Measurements from ENCODE around the gene KLHL5. TPM values are rescaled to one million over a fixed set of nuclear protein-coding genes. Genes with fewer than 3 reads are reported as not detected.

KLHL5 gene
- total and polyA plus RNA-seq, 4 donors = 8.6 to 56.2 (median 32.8) TPM

DNA sequence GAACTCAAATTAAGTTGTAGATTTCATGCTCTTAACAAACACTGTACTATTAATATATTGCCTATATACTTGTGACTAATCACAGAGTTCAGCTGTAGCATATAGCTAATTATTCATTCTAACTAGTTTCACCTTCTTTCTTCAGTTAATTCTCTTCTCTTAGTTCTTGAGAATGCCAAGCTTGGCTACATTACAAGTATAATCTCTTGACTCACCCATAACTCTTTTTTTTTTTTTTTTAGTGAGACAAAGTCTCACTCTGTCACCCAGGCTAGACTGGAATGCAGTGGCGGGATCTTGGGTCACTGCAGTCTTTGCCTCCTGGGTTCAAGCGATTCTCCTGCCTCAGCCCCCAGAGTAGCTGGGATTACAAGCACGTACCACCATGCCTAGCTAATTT lies 5.4 kb downstream of the KLHL5 start:
- Histone ChIP-seq H3K27me3 (ENCODE audit: control insufficient read depth in 3 of 3, insufficient read depth in 3 of 3, low read length in 2 of 3) (no peaks in the 10 kb centered on the region), H3K4me1 (ENCODE audit: control insufficient read depth in 5 of 5, insufficient read depth in 5 of 5, low read length in 5 of 5) (peaks cover 0 to 3% (median 0%) of the 10 kb centered on the region in 5 donors), H3K4me3 (no peak overlapping the region), H3K36me3 (ENCODE audit: control insufficient read depth in 4 of 4, insufficient read depth in 4 of 4, low read length in 4 of 4) (peaks cover 0 to 3% (median 0%) of the 10 kb centered on the region in 4 donors), H3K27ac (ENCODE audit: low read depth in 1 of 2, low read length in 1 of 2) (no peak overlapping the region), H3K9me3 (ENCODE audit: control insufficient read depth in 4 of 4, insufficient read depth in 3 of 4, low read length in 3 of 4) (no peaks in the 10 kb centered on the region), H3K9ac (ENCODE audit: insufficient read depth in 1 of 2, low read length in 2 of 2) (no peak overlapping the region)
- DNase-seq (no peak), ATAC-seq (ENCODE audit: insufficient read depth, low FRiP score) (no peak)
- WGBS, 2 donors = 95 to 97% methylated on average over 3 of the region's 3 CpGs
- no peak for TF ChIP-seq CTCF (IDR thresholded peaks at IDR 0.05; ENCODE audit: control extremely low read depth, extremely low read depth)

DNA sequence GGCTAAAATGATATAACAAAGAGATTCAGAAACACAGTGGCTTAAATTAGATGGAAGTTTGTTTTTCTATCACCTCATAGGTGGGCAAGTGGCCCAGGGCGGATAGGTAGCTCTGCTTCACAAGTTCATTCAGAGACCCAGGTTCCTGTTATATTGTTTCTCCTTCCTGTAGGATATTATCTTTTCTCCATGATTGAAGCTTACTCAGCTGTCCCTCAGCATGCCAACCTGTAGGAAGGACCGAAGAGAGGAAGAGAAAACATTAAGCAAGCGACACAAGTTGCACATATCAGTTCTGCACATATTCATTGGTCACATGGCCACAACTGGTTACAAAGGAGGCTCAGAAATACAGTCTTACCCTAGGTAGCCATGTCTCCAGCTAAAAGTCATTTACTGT lies 6.9 kb downstream of the KLHL5 start:
- no peak for DNase-seq
- ATAC-seq (ENCODE audit: insufficient read depth, low FRiP score) = peak; percentile 53
- Histone ChIP-seq H3K4me3 (no peak overlapping the region), H3K4me1 (ENCODE audit: control insufficient read depth in 5 of 5, insufficient read depth in 5 of 5, low read length in 5 of 5) (peaks cover 0 to 3% (median 0%) of the 10 kb centered on the region in 5 donors), H3K36me3 (ENCODE audit: control insufficient read depth in 4 of 4, insufficient read depth in 4 of 4, low read length in 4 of 4) (peaks cover 0 to 3% (median 0%) of the 10 kb centered on the region in 4 donors), H3K27me3 (ENCODE audit: control insufficient read depth in 3 of 3, insufficient read depth in 3 of 3, low read length in 2 of 3) (no peaks in the 10 kb centered on the region), H3K9me3 (ENCODE audit: control insufficient read depth in 4 of 4, insufficient read depth in 3 of 4, low read length in 3 of 4) (no peaks in the 10 kb centered on the region), H3K27ac (ENCODE audit: low read depth in 1 of 2, low read length in 1 of 2) (no peak overlapping the region), H3K9ac (ENCODE audit: insufficient read depth in 1 of 2, low read length in 2 of 2) (no peak overlapping the region)
- TF ChIP-seq CTCF (IDR thresholded peaks at IDR 0.05; ENCODE audit: control extremely low read depth, extremely low read depth) = no peak
- WGBS, 2 donors = 54 to 64% methylated on average over 3 of the region's 3 CpGs

DNA sequence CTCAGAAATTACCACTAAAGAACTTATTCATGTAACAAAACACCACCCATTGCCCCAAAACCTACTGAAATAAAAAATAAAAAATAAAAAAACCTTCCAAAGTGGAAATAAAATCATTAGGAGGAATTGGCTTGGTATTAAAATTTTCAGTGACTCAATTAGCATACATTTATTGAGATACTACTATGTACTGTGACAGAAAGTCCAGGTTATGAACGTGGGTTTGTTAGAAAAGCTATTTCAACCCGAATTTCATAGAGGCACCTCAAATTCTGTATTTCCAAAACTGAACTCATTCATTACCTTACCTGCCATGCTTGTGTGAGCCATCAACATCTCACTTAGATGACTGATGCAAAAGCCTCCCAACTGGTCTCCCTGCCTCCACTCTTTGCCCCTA lies 16.8 kb downstream of the KLHL5 start:
- WGBS, 2 donors = 93 to 96% methylated on average over 2 of the region's 2 CpGs
- Histone ChIP-seq H3K27me3 (ENCODE audit: control insufficient read depth in 3 of 3, insufficient read depth in 3 of 3, low read length in 2 of 3) (no peaks in the 10 kb centered on the region), H3K9me3 (ENCODE audit: control insufficient read depth in 4 of 4, insufficient read depth in 3 of 4, low read length in 3 of 4) (no peaks in the 10 kb centered on the region), H3K36me3 (ENCODE audit: control insufficient read depth in 4 of 4, insufficient read depth in 4 of 4, low read length in 4 of 4) (peaks cover 0 to 8% (median under 1%) of the 10 kb centered on the region in 4 donors), H3K9ac (ENCODE audit: insufficient read depth in 1 of 2, low read length in 2 of 2) (no peak overlapping the region), H3K27ac (ENCODE audit: low read depth in 1 of 2, low read length in 1 of 2) (no peak overlapping the region), H3K4me1 (ENCODE audit: control insufficient read depth in 5 of 5, insufficient read depth in 5 of 5, low read length in 5 of 5) (no peaks in the 10 kb centered on the region), H3K4me3 (no peak overlapping the region)
- DNase-seq (no peak), ATAC-seq (ENCODE audit: insufficient read depth, low FRiP score) (no peak)
- TF ChIP-seq CTCF (IDR thresholded peaks at IDR 0.05; ENCODE audit: control extremely low read depth, extremely low read depth) = no peak

GRCh38 chr4:39083164-39083563 lies 21.1 kb downstream of the KLHL5 start:
- no peaks in the 10 kb centered on the region for H3K4me1 ChIP-seq (ENCODE audit: control insufficient read depth in 5 of 5, insufficient read depth in 5 of 5, low read length in 5 of 5)
- H3K9me3 ChIP-seq (ENCODE audit: control insufficient read depth in 4 of 4, insufficient read depth in 3 of 4, low read length in 3 of 4) = no peaks in the 10 kb centered on the region
- peaks cover 0 to 10% (median 3%) of the 10 kb centered on the region in 4 donors for H3K36me3 ChIP-seq (ENCODE audit: control insufficient read depth in 4 of 4, insufficient read depth in 4 of 4, low read length in 4 of 4)
- no peak overlapping the region for H3K9ac ChIP-seq (ENCODE audit: insufficient read depth in 1 of 2, low read length in 2 of 2)
- TF ChIP-seq CTCF (IDR thresholded peaks at IDR 0.05; ENCODE audit: control extremely low read depth, extremely low read depth) = no peak
- H3K27ac ChIP-seq (ENCODE audit: low read depth in 1 of 2, low read length in 1 of 2) = no peak overlapping the region
- no peaks in the 10 kb centered on the region for H3K27me3 ChIP-seq (ENCODE audit: control insufficient read depth in 3 of 3, insufficient read depth in 3 of 3, low read length in 2 of 3)
- no peak for DNase-seq
- H3K4me3 ChIP-seq = no peak overlapping the region
- no peak for ATAC-seq (ENCODE audit: insufficient read depth, low FRiP score)

All from lung (tissue), 12 donors.